Omental fat pad (tissue), 4 donors: ENCODE results near the gene NRXN2. TPM values are rescaled to one million over a fixed set of nuclear protein-coding genes. Genes with fewer than 3 reads are reported as not detected.

ENCODE experiments used
- ATAC-seq: fragments of 150-250 bp; one replicate; pipeline ENCODE4 v1.9.1; 2016; ENCODE audit warnings: mild to moderate bottlenecking, moderate library complexity; ENCODE audit not compliant: low FRiP score
- DNase-seq: peaks from one replicate; pipeline ENCODE4 v3.0.0-alpha.2; 2019; ENCODE audit warnings: low spot score
- total RNA-seq, 4 donors: library from RNA; depleted of rRNA; stranded (reverse); fragments of >200 nt; gene quantifications; one replicate each; pipeline ENCODE4 v1.1.0, GENCODE V29; 2016
- TF ChIP-seq, protein P1 (sequence below), 3 donors: fragments of 450-650 bp; IDR thresholded peaks; one replicate each; pipeline ENCODE4 v1.5.1; 2016 to 2017; ENCODE audit warnings: antibody characterized with exemption in 3 of 3, mild to moderate bottlenecking in 3 of 3, moderate library complexity in 2 of 3

Gene NRXN2
- total RNA-seq, 4 donors from 2014 or later = 1.5 to 6.3 (median 3.4) TPM

DNA sequence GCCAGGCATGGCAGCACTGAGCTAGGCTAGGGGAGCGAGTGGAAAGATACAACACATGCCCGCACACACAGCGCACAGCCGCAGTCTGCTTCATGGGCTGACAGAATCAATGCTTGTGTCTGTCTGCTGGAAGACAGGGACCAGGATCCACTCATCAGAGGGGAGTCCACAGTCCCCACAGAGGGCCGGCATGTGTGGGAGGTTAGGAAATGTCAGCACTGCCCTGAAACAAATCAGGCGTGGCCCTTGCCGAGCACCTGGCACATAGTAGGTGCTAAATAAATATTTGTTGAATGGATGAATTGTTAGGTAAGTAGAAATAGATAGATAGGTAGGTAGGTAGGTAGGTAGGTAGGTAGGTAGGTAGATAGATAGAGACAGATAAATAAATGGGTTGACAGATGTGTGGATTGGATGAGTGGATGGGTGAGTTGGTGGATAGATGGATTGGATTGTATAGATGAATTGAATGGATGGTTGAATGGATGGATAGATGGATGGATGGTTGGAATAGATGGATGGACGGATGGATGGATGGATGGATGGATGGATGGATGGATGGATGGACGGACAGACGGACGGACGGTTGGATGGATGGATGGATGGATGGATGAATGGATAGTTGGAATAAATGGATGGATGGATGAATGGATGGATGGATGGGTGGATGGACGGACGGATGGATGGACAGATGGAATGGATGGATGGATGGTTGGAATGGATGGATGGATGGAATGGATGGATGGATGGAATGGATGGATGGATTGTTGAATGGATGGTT, 128.6 kb downstream of the NRXN2 start:
- DNase-seq (no peak), ATAC-seq (no peak)
- TF ChIP-seq, protein P1, sequence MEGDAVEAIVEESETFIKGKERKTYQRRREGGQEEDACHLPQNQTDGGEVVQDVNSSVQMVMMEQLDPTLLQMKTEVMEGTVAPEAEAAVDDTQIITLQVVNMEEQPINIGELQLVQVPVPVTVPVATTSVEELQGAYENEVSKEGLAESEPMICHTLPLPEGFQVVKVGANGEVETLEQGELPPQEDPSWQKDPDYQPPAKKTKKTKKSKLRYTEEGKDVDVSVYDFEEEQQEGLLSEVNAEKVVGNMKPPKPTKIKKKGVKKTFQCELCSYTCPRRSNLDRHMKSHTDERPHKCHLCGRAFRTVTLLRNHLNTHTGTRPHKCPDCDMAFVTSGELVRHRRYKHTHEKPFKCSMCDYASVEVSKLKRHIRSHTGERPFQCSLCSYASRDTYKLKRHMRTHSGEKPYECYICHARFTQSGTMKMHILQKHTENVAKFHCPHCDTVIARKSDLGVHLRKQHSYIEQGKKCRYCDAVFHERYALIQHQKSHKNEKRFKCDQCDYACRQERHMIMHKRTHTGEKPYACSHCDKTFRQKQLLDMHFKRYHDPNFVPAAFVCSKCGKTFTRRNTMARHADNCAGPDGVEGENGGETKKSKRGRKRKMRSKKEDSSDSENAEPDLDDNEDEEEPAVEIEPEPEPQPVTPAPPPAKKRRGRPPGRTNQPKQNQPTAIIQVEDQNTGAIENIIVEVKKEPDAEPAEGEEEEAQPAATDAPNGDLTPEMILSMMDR (IDR thresholded peaks at IDR 0.05) = no peak

DNA sequence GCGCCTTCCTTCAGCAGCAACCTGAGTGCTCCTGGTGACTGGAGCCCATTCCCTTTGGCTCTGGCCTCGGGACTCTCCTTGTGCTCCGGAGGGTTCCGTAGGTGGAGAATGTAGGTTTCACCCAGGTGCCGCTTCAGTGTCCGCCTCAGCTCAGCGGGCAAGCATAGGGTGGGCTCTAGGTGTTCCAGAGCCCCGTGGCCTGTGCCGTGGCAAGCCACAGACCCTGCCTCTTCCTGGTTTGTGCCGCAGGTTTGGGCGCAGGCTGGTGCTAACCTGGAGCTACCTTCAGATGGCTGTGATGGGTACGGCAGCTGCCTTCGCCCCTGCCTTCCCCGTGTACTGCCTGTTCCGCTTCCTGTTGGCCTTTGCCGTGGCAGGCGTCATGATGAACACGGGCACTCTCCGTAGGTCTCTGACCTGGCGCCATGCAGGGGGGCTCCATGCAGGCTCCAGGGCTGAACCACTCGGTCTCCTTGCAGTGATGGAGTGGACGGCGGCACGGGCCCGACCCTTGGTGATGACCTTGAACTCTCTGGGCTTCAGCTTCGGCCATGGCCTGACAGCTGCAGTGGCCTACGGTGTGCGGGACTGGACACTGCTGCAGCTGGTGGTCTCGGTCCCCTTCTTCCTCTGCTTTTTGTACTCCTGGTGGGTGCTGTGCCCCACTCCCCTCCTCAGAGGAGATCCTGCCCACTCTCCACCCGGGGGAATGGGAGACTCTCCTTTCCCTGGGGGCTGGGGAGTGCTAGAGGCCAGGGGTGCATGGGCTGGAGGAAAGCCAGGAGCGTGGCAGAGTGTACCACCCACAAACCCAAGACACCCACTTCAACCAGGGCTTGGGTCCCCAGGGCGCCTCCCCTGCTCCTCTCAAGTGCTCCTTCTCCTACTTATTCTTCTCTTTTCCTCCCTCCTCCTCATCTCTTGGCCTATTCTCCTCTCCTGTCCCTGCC, 129.6 kb downstream of the NRXN2 start:
- DNase-seq (no peak), ATAC-seq (no peak)
- TF ChIP-seq, protein P1 (IDR thresholded peaks at IDR 0.05) = no peak

DNA sequence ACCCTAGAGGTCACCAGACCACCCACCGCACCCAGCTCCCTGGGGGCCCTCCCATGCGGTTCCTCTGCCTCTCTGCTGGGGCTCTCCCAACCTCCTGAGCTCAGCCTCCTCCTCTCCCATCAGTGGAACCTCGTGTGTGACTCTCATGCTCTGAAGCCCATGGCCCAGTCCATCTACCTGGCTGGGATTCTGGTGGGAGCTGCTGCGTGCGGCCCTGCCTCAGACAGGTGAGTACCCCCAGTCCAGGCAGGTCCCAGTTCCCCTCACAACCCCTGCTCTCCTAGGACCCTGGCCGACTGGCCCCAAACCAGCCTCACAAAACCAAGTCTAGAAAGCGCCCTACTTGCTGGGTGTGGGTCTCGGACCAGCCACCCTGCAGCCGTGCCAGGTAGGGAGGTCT, 130.3 kb downstream of the NRXN2 start:
- ATAC-seq = peak; percentile 33
- DNase-seq = no peak
- TF ChIP-seq, protein P1 (IDR thresholded peaks at IDR 0.05) = no peak

DNA sequence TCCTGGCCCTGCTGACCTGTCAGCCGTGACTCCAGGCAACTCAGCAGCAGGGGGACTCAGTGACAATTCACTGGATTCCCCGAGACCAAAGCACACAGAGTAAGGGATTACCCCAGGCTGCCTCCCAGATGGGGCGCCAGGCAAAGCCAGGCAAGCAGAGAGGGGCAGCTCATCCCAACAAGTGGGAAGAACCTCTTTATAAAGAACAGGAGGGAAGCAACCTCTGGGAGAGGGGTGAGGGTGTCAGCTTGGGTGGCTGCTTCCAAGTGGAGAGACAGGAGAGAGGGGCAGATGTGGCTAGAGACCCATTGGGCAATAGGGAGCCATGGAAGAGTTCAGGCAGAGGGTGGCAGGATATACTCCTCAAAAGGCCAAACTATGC, 130.8 kb downstream of the NRXN2 start:
- DNase-seq (no peak), ATAC-seq (no peak)
- TF ChIP-seq, protein P1 (IDR thresholded peaks at IDR 0.05) = no peak

DNA sequence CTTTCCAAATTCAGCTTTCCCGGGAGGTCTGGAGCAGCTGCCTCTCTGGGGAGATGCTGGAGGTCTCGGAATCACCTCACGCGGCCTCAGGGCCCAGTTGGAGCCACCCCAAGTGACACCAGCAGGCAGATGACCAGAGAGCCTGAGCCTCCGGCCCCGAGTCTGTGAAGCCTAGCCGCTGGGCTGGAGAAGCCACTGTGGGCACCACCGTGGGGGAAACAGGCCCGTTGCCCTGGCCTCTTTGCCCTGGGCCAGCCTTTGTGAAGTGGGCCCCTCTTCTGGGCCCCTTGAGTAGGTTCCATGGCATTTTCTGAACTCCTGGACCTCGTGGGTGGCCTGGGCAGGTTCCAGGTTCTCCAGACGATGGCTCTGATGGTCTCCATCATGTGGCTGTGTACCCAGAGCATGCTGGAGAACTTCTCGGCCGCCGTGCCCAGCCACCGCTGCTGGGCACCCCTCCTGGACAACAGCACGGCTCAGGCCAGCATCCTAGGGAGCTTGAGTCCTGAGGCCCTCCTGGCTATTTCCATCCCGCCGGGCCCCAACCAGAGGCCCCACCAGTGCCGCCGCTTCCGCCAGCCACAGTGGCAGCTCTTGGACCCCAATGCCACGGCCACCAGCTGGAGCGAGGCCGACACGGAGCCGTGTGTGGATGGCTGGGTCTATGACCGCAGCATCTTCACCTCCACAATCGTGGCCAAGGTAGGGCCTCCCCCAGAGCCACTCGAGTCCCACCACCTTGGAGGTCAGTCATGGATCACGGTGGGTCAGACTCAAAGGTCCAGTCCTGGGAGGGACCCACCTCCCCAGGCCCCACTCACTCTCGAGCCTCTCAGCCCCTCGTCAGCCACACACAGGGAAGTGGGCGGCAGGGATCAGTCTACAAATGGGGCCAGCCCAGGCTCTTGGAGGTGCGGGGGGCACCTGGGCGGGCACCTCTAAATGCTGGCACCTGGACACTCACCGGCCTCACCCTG, 131.5 kb downstream of the NRXN2 start:
- ATAC-seq (no peak), DNase-seq (no peak)
- TF ChIP-seq, protein P1 (IDR thresholded peaks at IDR 0.05) = no peak

DNA sequence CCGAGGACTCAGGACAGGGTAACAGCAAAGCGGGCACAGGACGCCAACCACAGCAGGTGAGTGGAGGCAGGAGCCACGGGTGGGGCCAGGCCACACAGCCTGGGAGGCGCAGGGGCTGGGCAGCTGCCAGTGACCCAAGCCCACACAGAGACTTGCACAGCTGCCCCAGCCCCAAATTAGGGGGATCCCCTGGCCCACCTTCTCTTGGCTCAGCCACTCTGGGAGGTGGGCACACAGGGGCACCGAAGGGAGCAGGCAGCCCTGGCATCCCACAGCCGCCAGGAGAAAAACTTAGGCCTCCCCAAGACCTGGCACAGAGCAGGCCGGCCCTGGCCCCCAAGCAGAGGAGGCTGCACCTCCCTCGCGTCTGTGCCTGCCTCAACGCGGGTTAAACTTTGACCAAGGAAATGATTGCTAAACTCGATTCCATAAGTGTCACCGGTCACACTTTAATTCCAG, 132.2 kb downstream of the NRXN2 start, which contains the start of gene SLC22A12:
Gene SLC22A12 (plus strand): TSS at position 458 of the 459 bp plus-strand sequence. CDS start 337 bp downstream, outside the sequence.
- DNase-seq (no peak), ATAC-seq (no peak)

More for the DNA sequence above, 132.2 kb downstream of the NRXN2 start, which contains the start of gene SLC22A12:
- TF ChIP-seq, protein P1 (IDR thresholded peaks at IDR 0.05) = no peak
